Measurements from ENCODE around the gene PLEKHS1.
A peak's percentile ranks its signal among the peaks of the same experiment; 100 is the strongest.
"Not testable (repeated sequence)": the region's sequence is repeated elsewhere in the genome, so short reads cannot be mapped to it uniquely, and the experiment has no call there.

PLEKHS1 gene

DNA sequence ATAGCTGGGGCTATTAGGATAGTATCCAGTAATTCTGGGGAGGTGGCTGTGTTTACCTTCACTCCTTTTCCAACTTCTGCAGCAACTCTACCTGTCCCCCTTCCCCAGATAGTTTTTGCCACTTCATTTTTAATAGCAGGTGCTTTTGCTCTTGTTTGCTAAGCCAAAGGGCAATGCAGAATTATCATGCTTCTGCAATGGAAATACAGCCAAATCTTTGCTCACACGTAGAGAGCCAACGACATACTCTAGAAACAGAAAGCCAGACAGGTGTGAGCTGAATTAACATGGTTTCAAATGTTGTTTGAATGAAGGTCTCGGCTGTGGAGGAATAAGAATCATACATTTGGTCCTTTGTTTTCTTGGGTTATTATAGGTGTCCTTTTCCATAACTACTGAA, 14.4 kb downstream of the PLEKHS1 start:
- Histone ChIP-seq H3K36me3 (ENCODE audit: control insufficient read depth, insufficient read depth, low read length) (no peaks in the 10 kb centered on the region), H3K79me1 (ENCODE audit: low read length) (no peaks in the 10 kb centered on the region), H2AK5ac (ENCODE audit: low read length) (no peak overlapping the region), H2BK15ac (replicated peaks; ENCODE audit: low read depth) (no peak overlapping the region), H3K9ac (ENCODE audit: low read length) (no peak overlapping the region), H2BK5ac (ENCODE audit: low read length) (no peak overlapping the region), H3K79me2 (ENCODE audit: control insufficient read depth, insufficient read depth, low read length) (no peaks in the 10 kb centered on the region), H3K4me3 (ENCODE audit: low read length) (no peak overlapping the region), H3K4me2 (ENCODE audit: low read length) (no peak overlapping the region), H4K5ac (ENCODE audit: low read length) (no peak overlapping the region), H3K4ac (ENCODE audit: low read depth, low read length) (no peak overlapping the region), H3K23ac (ENCODE audit: low read length) (no peak overlapping the region), H4K8ac (ENCODE audit: low read depth, low read length) (no peak overlapping the region), H3K56ac (ENCODE audit: low read length) (no peak overlapping the region), H2BK120ac (ENCODE audit: low read depth, low read length) (no peak overlapping the region), H3K27ac (ENCODE audit: low read depth, low read length) (no peak overlapping the region), H3K18ac (ENCODE audit: low read length) (no peak overlapping the region), H3K4me1 (ENCODE audit: control insufficient read depth, low read depth, low read length) (no peaks in the 10 kb centered on the region), H3K27me3 (ENCODE audit: insufficient read depth, low read length, poor library complexity) (no peaks in the 10 kb centered on the region)
- no CpG with 5 or more reads among the region's 3 CpGs for WGBS (ENCODE audit: extremely low coverage, insufficient coverage, low lambda C conversion rate)
- DNase-seq = no peak

DNA sequence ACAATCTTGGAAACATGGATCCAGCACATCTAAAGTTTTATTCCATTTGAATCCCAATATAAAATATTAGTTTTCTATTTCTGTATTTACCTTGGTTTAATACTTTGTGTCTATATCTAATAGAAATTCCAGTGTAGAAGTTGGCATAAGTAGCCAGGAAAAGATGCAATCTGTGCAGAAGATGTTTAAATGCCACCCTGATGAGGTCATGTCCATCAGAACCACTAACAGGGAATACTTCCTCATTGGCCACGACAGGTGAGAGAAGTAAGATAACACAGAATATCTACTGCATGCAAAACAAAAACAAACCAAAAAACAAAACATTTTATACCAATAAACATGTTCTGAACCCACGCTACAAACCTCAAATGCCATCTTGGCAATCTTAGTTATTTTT, 15.7 kb downstream of the PLEKHS1 start:
- no peak overlapping the region for H2AK5ac ChIP-seq (ENCODE audit: low read length)
- H3K23ac ChIP-seq (ENCODE audit: low read length) = no peak overlapping the region
- H3K4me2 ChIP-seq (ENCODE audit: low read length) = no peak overlapping the region
- no peak for DNase-seq
- no peak overlapping the region for H3K56ac ChIP-seq (ENCODE audit: low read length)
- H2BK5ac ChIP-seq (ENCODE audit: low read length) = no peak overlapping the region
- no peak overlapping the region for H2BK15ac ChIP-seq (replicated peaks; ENCODE audit: low read depth)
- H3K4me1 ChIP-seq (ENCODE audit: control insufficient read depth, low read depth, low read length) = no peaks in the 10 kb centered on the region
- H2BK120ac ChIP-seq (ENCODE audit: low read depth, low read length) = no peak overlapping the region
- no peak overlapping the region for H3K27ac ChIP-seq (ENCODE audit: low read depth, low read length)
- H3K4me3 ChIP-seq (ENCODE audit: low read length) = no peak overlapping the region
- H3K36me3 ChIP-seq (ENCODE audit: control insufficient read depth, insufficient read depth, low read length) = no peaks in the 10 kb centered on the region
- H4K5ac ChIP-seq (ENCODE audit: low read length) = no peak overlapping the region
- H3K27me3 ChIP-seq (ENCODE audit: insufficient read depth, low read length, poor library complexity) = no peaks in the 10 kb centered on the region
- no peak overlapping the region for H4K8ac ChIP-seq (ENCODE audit: low read depth, low read length)
- no peak overlapping the region for H3K4ac ChIP-seq (ENCODE audit: low read depth, low read length)
- no peaks in the 10 kb centered on the region for H3K79me1 ChIP-seq (ENCODE audit: low read length)
- no peak overlapping the region for H3K18ac ChIP-seq (ENCODE audit: low read length)
- no peak overlapping the region for H3K9ac ChIP-seq (ENCODE audit: low read length)
- 100% methylated on average over 1 of the region's 2 CpGs for WGBS (ENCODE audit: extremely low coverage, insufficient coverage, low lambda C conversion rate)
- no peaks in the 10 kb centered on the region for H3K79me2 ChIP-seq (ENCODE audit: control insufficient read depth, insufficient read depth, low read length)

DNA sequence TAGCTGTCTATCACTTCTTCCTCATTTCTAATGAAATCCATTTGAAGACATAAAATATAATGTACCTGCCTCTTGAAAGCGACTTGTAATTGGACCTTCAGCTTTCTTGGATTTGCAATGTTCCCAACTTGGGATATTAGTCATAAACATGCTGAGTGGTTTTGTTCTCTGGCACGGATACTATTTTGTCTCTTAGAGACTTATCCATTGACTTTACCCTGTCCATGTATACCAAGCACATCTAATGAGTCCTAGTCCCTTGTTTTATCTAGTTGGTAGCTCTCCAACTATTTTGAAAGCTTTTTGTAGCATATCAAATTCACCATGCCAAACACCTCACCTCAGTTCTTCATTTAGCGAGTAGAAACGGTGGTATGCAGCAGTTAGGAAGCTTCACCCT, 18.9 kb downstream of the PLEKHS1 start:
- Histone ChIP-seq H3K36me3 (ENCODE audit: control insufficient read depth, insufficient read depth, low read length) (no peaks in the 10 kb centered on the region), H3K27ac (ENCODE audit: low read depth, low read length) (no peak overlapping the region), H3K4me2 (ENCODE audit: low read length) (no peak overlapping the region), H2BK120ac (ENCODE audit: low read depth, low read length) (no peak overlapping the region), H3K9ac (ENCODE audit: low read length) (no peak overlapping the region), H3K79me1 (ENCODE audit: low read length) (no peaks in the 10 kb centered on the region), H3K4me1 (ENCODE audit: control insufficient read depth, low read depth, low read length) (no peaks in the 10 kb centered on the region), H3K56ac (ENCODE audit: low read length) (no peak overlapping the region), H4K8ac (ENCODE audit: low read depth, low read length) (no peak overlapping the region), H2BK5ac (ENCODE audit: low read length) (no peak overlapping the region), H3K18ac (ENCODE audit: low read length) (no peak overlapping the region), H3K23ac (ENCODE audit: low read length) (no peak overlapping the region), H3K79me2 (ENCODE audit: control insufficient read depth, insufficient read depth, low read length) (no peaks in the 10 kb centered on the region), H3K4me3 (ENCODE audit: low read length) (no peak overlapping the region), H3K27me3 (ENCODE audit: insufficient read depth, low read length, poor library complexity) (no peaks in the 10 kb centered on the region), H4K5ac (ENCODE audit: low read length) (no peak overlapping the region), H2AK5ac (ENCODE audit: low read length) (no peak overlapping the region), H3K4ac (ENCODE audit: low read depth, low read length) (no peak overlapping the region), H2BK15ac (replicated peaks; ENCODE audit: low read depth) (no peak overlapping the region)
- DNase-seq = no peak
- no CpG with 5 or more reads among the region's 4 CpGs for WGBS (ENCODE audit: extremely low coverage, insufficient coverage, low lambda C conversion rate)

GRCh38 chr10:113771131-113771530, 19.6 kb downstream of the PLEKHS1 start:
- not testable (repeated sequence) for H3K4me1 ChIP-seq (ENCODE audit: control insufficient read depth, low read depth, low read length); H4K5ac ChIP-seq (ENCODE audit: low read length); H2BK15ac ChIP-seq (replicated peaks; ENCODE audit: low read depth); H2AK5ac ChIP-seq (ENCODE audit: low read length); H4K8ac ChIP-seq (ENCODE audit: low read depth, low read length); H3K9ac ChIP-seq (ENCODE audit: low read length); H2BK5ac ChIP-seq (ENCODE audit: low read length); H3K4ac ChIP-seq (ENCODE audit: low read depth, low read length); H3K79me1 ChIP-seq (ENCODE audit: low read length); DNase-seq; H3K4me3 ChIP-seq (ENCODE audit: low read length); H2BK120ac ChIP-seq (ENCODE audit: low read depth, low read length); H3K36me3 ChIP-seq (ENCODE audit: control insufficient read depth, insufficient read depth, low read length); H3K56ac ChIP-seq (ENCODE audit: low read length); H3K23ac ChIP-seq (ENCODE audit: low read length); H3K79me2 ChIP-seq (ENCODE audit: control insufficient read depth, insufficient read depth, low read length); H3K4me2 ChIP-seq (ENCODE audit: low read length); H3K27me3 ChIP-seq (ENCODE audit: insufficient read depth, low read length, poor library complexity); H3K18ac ChIP-seq (ENCODE audit: low read length); H3K27ac ChIP-seq (ENCODE audit: low read depth, low read length)
- WGBS (ENCODE audit: extremely low coverage, insufficient coverage, low lambda C conversion rate) = no CpG with 5 or more reads among the region's 3 CpGs

DNA sequence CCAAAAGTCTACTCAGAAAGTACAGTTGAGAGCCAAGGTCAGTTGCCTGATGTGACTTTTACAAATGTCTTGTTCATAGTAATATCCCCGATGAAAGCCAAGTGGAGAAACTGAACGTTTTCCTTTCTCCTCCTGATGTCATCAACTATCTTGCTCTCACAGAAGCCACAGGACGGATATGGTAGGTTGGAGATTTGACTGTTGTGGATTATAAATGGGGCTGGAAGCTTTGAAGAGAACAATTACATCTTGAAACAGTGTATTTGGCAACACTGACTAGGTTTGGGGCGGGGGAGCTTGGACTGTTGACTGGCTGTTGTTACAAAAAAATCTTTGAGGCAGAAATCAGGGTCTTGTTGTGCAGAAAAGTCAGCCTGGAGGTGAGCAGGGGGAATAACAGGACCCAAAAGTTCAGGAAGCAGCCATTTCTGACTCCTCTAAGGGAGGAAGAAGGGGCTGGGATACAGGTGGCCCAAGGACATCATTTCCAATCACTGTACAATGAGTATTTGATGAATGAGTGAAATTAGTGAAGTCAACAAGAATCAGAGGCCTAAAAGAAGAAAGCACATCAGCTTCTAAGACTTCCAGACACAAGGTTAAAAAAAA, 24.3 kb downstream of the PLEKHS1 start:
- Histone ChIP-seq H3K56ac (ENCODE audit: low read length) (no peak overlapping the region), H4K8ac (ENCODE audit: low read depth, low read length) (no peak overlapping the region), H3K9ac (ENCODE audit: low read length) (no peak overlapping the region), H3K4me3 (ENCODE audit: low read length) (no peak overlapping the region), H3K23ac (ENCODE audit: low read length) (no peak overlapping the region), H3K4me1 (ENCODE audit: control insufficient read depth, low read depth, low read length) (no peaks in the 10 kb centered on the region), H4K5ac (ENCODE audit: low read length) (no peak overlapping the region), H3K36me3 (ENCODE audit: control insufficient read depth, insufficient read depth, low read length) (no peaks in the 10 kb centered on the region), H2BK120ac (ENCODE audit: low read depth, low read length) (no peak overlapping the region), H2AK5ac (ENCODE audit: low read length) (no peak overlapping the region), H3K79me2 (ENCODE audit: control insufficient read depth, insufficient read depth, low read length) (no peaks in the 10 kb centered on the region), H3K79me1 (ENCODE audit: low read length) (no peaks in the 10 kb centered on the region), H3K27me3 (ENCODE audit: insufficient read depth, low read length, poor library complexity) (no peaks in the 10 kb centered on the region), H3K27ac (ENCODE audit: low read depth, low read length) (no peak overlapping the region), H3K4me2 (ENCODE audit: low read length) (no peak overlapping the region), H2BK5ac (ENCODE audit: low read length) (no peak overlapping the region), H3K4ac (ENCODE audit: low read depth, low read length) (no peak overlapping the region), H3K18ac (ENCODE audit: low read length) (no peak overlapping the region), H2BK15ac (replicated peaks; ENCODE audit: low read depth) (no peak overlapping the region)
- peak; percentile 11 for DNase-seq
- WGBS (ENCODE audit: extremely low coverage, insufficient coverage, low lambda C conversion rate) = no CpG with 5 or more reads among the region's 4 CpGs

GRCh38 chr10:113776553-113776952, 25.1 kb downstream of the PLEKHS1 start:
- H3K36me3 ChIP-seq (ENCODE audit: control insufficient read depth, insufficient read depth, low read length) = no peaks in the 10 kb centered on the region
- no peak overlapping the region for H3K4me2 ChIP-seq (ENCODE audit: low read length)
- H3K27me3 ChIP-seq (ENCODE audit: insufficient read depth, low read length, poor library complexity) = no peaks in the 10 kb centered on the region
- no peaks in the 10 kb centered on the region for H3K79me1 ChIP-seq (ENCODE audit: low read length)
- H3K27ac ChIP-seq (ENCODE audit: low read depth, low read length) = no peak overlapping the region
- H3K9ac ChIP-seq (ENCODE audit: low read length) = no peak overlapping the region
- H3K4me1 ChIP-seq (ENCODE audit: control insufficient read depth, low read depth, low read length) = no peaks in the 10 kb centered on the region
- no peak overlapping the region for H2BK120ac ChIP-seq (ENCODE audit: low read depth, low read length)
- WGBS (ENCODE audit: extremely low coverage, insufficient coverage, low lambda C conversion rate) = no CpG with 5 or more reads among the region's 1 CpG
- H3K4me3 ChIP-seq (ENCODE audit: low read length) = no peak overlapping the region
- no peak overlapping the region for H4K8ac ChIP-seq (ENCODE audit: low read depth, low read length)
- H3K79me2 ChIP-seq (ENCODE audit: control insufficient read depth, insufficient read depth, low read length) = no peaks in the 10 kb centered on the region
- H2BK15ac ChIP-seq (replicated peaks; ENCODE audit: low read depth) = no peak overlapping the region
- H3K18ac ChIP-seq (ENCODE audit: low read length) = no peak overlapping the region
- DNase-seq = no peak
- H2AK5ac ChIP-seq (ENCODE audit: low read length) = no peak overlapping the region
- H3K4ac ChIP-seq (ENCODE audit: low read depth, low read length) = no peak overlapping the region
- H4K5ac ChIP-seq (ENCODE audit: low read length) = no peak overlapping the region
- no peak overlapping the region for H3K56ac ChIP-seq (ENCODE audit: low read length)
- no peak overlapping the region for H3K23ac ChIP-seq (ENCODE audit: low read length)
- H2BK5ac ChIP-seq (ENCODE audit: low read length) = no peak overlapping the region

All from mesendoderm (in vitro differentiated cells).